ENCODE data around the gene TSHZ2.

Gene TSHZ2

DNA sequence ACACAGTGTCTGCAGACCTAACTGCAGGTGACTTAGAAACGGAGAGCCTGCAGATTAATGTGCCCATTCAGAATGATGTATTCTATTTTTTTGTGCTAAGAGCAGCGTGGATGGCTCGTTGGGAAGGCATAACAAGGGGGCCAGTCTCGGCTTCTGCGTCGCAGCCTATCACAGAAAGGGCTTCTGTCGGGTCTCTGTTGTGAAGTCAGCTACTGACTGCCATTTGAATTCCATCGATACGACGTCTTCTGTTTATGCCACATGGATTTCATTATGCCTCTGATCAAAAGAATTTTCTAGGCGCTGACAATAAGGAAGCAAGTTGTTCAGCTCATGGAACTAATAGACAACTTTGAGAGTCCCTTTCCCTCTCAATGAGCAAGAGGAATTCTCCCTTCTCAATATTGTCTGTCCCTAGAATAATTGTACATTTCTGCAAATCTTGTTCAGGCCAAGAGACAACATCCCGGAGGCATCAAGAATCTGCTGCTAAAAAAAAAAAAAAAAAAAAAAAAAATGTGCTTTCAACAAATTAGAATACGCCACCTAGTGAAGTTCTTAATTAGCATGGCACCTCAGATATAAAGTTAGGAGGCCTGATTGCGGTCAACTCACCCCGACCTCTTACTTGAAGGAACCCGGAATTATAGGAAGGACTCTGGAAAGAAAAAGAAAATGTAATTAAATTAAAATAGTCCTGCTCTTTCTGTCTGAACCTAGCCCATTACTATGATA, 223.9 kb downstream of the TSHZ2 start:
- DNase-seq (ENCODE audit: low read depth in 3 of 3) = no peak

DNA sequence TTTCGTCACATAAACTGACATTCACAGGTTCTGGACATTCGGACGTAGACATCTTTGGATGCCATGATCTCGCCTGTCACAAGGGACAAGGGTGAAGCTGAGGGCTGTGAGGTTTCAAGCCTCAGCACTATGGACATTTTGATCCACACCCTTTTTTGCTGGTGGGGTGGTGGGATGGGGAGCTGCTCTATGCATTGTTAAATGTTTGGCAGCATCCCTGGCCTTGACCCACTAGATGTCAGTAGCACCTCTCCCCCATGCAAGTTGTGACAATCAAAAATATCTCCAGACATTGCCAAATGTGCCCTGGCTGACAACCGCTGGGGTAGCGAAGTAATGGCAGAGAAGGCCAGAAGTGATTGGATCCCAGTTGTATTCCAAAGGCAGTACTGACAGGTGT, 229.4 kb downstream of the TSHZ2 start:
- no peak for DNase-seq (ENCODE audit: low read depth in 3 of 3)

DNA sequence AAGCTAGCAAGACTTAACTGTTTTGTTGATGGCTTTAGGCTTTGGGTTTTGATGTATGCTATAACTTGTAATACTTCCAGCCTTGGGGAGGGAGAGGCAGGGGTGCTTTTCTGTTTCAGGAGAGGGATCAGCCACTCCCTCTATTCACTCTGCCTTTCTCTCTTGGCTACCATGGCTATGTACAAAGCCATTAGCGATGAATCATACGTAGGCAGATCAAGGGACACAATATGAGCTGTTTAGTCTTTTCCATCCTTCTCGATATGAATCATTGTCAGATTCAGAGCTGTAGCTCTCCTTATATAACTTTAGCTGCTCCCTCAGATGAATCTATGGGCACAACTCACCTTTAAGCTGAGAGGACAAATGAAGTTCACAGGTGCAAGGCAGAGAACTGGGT, 230.6 kb downstream of the TSHZ2 start:
- DNase-seq (ENCODE audit: low read depth in 3 of 3) = no peak

DNA sequence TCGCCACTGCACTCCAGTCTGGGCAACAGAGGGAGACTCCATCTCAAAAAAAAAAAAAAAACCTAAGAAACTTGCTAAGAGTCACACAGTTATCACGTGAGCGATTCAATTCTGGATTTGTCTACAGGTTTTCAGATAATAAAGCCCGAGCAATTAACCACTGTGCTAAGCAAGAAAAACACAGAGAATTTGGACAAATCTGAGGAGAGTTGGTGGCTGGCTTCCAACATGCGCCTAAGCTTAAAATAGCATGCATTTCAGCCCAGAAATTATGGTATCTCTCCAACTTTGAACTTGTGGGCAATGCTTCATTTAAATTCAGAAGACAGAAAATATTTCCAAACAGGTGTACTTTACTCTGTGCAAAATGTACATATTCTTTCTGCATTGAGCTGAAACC, 232.9 kb downstream of the TSHZ2 start:
- DNase-seq (ENCODE audit: low read depth in 3 of 3) = no peak

GRCh38 chr20:53208110-53208832, 236.1 kb downstream of the TSHZ2 start:
- DNase-seq (ENCODE audit: low read depth in 3 of 3) = no peak

GRCh38 chr20:53210041-53210440, 237.9 kb downstream of the TSHZ2 start:
- DNase-seq (ENCODE audit: low read depth in 3 of 3) = no peak

DNA sequence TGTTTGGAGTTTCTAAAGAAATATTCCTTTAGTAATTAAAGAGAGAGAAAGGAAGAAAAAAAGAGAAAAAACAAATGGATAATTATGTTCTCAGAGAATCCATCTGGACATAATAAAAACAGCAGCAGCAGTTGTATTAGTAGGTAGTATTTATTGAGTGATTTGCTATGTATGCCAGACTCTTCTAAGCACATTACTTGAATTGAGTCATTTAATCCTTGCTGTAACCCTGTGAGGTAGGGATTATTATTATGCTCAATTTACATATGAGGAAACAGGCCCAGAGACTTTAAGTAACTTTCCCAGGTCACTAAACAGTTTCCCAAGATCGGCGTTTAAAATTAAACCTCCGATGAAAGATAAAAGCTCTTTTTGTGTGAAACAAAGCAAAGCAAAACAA, 238.8 kb downstream of the TSHZ2 start:
- DNase-seq (ENCODE audit: low read depth in 3 of 3) = no peak

DNA sequence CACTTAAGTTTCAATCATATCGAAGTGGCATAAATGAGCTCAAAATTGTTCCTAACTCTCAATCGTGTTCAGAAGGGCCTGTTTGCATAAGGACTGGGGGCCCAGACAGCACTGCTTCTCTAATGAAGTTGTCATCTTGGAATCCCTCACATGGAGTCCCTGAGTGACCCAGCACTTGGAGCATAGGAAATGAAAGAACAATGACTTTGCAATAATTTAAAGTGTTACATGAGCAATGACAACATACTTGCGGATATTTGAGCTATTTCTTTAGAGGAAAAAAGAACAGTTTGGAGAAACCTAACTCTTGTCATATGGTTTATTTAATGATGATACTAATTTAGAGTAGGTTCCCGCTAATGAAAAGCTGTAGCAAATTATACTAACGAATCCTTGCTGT, 239.9 kb downstream of the TSHZ2 start:
- no peak for DNase-seq (ENCODE audit: low read depth in 3 of 3)

DNA sequence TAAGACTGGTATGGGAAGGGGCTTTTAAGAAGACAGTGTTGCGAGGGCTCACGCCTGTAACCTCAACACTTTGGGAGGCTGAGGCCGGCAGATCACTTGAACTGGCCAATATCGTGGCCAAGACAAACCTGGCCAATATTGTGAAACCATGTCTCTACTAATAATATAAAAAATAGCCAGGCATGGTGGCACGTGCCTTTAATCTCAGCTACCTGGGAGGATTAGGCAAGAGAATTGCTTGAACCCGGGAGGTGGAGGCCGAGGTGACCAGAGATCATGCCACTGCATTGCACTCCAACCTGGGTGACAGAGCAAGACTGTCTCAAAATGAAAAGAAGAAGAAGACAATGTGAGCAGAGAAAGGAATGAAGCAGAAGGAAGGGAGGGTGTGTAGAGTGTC, 242.2 kb downstream of the TSHZ2 start:
- DNase-seq (ENCODE audit: low read depth in 3 of 3) = no peak

- DNase-seq (ENCODE audit: low read depth in 3 of 3) = no peak
These were observed 243.0 kb downstream of the TSHZ2 start for GRCh38 chr20:53215166-53215565.

- no peak for DNase-seq (ENCODE audit: low read depth in 3 of 3)
These were observed 244.3 kb downstream of the TSHZ2 start for GRCh38 chr20:53216478-53216855.

- peak; percentile 73 to 86 (median 74) for DNase-seq (ENCODE audit: low read depth in 3 of 3)
These were observed 244.9 kb downstream of the TSHZ2 start for GRCh38 chr20:53216856-53217576.

DNA sequence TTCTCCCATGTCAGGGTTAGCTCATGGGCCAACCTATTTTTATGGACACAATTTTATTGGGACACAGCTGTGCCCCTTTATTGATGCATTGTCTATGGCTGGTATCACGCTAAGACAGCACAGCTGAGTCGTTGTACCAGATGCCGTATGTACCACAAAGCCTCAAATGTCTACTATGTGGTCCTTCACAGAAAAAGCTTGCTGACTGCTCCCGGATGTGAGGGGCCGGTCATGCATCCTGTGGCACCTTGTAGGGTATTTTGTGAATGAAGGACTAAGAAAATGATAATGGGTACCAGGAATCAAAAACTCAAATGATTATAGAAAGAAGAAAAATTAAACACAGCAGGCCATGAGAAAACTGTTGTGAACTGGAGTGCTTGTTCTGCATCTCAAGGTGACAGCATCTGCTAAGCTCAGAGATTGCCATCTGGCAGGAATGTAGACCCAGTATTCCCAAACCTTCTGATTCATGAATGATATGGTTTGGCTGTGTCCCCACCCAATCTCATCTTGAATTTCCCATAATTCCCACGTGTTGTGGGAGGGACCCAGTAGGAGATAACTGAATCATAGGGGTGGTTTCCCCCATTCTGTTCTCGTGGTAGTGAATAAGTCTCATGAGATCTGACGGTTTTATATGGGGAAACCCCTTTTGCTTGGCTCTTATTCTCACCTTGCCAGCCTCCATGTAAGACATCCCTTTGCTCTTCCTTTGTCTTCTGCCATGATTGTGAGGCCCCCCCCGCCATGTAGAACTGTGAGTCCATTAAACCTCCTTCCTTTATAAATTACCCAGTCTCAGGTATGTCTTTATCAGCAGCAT, 248.5 kb downstream of the TSHZ2 start:
- DNase-seq (ENCODE audit: low read depth in 3 of 3) = no peak

DNA sequence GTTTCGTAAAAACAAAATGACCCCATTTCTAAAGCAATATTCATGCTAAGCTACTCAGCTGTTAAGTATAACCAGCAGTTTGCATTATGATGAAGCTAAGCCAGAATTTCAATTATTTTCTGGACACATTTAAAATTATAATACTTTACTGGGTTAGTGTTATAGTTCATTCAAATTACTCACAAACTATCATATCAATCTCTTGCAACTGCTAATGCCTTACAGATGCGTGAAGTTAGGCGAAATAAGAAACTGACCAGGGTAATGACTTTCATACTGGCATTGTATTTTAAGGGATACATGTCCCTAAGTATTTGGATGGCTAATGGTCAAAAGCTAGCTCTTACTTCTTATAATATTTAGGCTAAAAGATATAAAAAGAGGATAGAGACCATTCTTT, 249.6 kb downstream of the TSHZ2 start:
- no peak for DNase-seq (ENCODE audit: low read depth in 3 of 3)

DNA sequence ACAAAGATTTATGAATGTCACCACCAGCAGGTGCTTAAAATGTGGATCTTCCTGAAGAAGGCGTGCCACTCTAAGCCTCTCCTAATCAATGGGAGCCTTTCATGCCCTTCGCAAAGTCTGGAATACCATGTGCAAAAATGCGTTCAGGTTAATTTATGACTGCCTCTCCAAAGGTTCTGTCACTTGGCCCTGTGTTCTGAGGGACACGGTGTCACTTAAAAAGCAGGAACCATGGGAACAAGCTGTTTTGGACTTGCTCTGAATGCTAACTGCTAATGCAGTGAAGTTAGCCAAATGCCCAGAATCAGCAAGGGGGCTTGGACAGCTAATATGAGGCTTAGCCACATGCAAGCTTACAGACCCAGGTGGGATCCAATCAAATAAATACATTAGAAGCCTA, 250.3 kb downstream of the TSHZ2 start:
- DNase-seq (ENCODE audit: low read depth in 3 of 3) = no peak

DNA sequence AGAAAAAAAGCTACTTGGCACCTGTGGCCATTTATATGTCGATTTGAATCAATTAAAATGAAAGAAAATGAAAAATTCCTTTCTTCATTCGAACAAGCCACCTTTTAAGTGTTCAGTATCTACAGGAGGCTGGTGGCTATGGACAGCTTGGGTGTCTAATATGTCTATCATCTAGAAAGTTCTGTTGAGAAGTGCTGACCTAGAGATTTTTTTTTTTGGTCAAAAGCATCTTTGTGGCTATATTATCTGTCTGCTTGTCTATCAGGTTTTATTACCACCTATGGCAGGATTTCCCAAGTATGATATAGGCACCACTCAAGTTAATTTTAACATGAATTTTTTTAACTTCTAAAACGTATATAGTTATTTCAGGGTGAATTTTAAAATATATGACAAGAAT, 250.8 kb downstream of the TSHZ2 start:
- DNase-seq (ENCODE audit: low read depth in 3 of 3) = no peak

- no peak for DNase-seq (ENCODE audit: low read depth in 3 of 3)
These were observed 251.5 kb downstream of the TSHZ2 start for GRCh38 chr20:53223626-53224172.

DNA sequence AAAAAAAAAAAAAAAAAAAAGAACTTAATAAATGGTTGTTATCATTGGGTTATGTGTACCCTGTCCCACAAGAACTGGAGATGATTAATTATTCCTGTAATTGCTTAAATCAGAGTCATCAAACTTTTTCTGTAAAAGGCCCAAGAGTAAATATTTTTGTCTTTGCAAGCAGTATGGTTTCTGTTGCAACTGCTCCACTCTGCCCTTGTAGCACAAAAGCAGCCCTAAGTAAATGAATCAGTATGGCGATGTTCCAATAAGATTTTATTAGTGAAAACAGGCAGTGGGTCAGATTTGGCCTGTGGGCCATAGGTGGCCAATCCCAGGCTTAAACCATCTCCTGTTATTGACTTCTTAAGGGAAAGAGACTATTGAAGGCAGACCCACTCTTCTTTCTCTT, 252.7 kb downstream of the TSHZ2 start:
- no peak for DNase-seq (ENCODE audit: low read depth in 3 of 3)

DNA sequence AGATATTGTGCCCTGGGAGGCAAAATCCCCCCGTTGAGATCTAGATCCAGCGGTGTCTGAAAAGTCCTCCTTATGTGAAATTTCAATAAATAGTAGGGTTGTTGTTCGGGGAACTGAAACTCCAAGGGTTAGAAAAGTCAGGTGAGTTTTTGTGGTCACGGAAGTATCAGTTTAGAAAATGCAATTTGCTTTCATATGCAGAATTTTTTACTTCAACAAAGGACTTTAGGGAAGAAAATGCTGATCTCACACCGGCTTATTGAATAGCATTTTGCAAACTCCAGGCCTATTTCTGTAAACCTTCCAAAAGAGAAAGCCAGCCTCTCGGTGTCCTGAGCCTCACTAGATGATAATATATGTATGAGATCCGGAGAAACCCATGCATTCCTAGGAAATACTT, 254.7 kb downstream of the TSHZ2 start:
- no peak for DNase-seq (ENCODE audit: low read depth in 3 of 3)

GRCh38 chr20:53227523-53227922, 255.4 kb downstream of the TSHZ2 start:
- no peak for DNase-seq (ENCODE audit: low read depth in 3 of 3)

DNA sequence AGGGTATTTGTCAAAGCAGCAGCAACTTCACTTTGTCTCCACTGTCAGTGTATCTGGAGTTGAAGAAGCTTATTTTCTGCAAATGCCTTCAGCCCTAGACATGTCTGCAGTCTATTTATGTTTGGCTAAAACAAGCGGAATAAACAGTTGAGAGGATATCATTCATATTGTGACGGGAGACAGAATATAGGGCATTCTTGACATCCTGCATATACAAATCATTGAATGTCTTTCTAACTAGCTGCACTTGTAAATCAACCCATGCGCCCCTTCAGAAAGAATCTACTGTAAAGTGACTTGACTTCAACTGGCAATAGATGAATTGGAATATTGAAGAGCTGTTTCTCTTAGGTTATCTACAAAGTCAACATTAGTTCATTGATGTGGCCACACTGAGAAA, 258.9 kb downstream of the TSHZ2 start:
- no peak for DNase-seq (ENCODE audit: low read depth in 3 of 3)

- DNase-seq (ENCODE audit: low read depth in 3 of 3) = no peak
These were observed 265.3 kb downstream of the TSHZ2 start for GRCh38 chr20:53237461-53237860.
